Measurements from ENCODE around the gene AMH.
A peak's percentile ranks its signal among the peaks of the same experiment; 100 is the strongest.

The AMH gene

GRCh38 chr19:2237869-2238153 is 11.3 kb upstream of the AMH start:
- Histone ChIP-seq H3K9me3 (ENCODE audit: control insufficient read depth, insufficient read depth, low read depth, low read length) (no peaks in the 10 kb centered on the region), H3K4me1 (ENCODE audit: control insufficient read depth, insufficient read depth, low read length) (peaks cover 4% of the 10 kb centered on the region; the same call in 1 of the 2 replicates), H3K27ac (ENCODE audit: extremely low read depth, low read depth, low read length) (peak overlapping the region; percentile 95; the same call in 1 of the 2 replicates), H3K4me3 (ENCODE audit: low read depth, low read length) (peak overlapping the region; percentile 84), H3K36me3 (ENCODE audit: control insufficient read depth in 2 of 2, insufficient read depth in 1 of 2, low read length in 2 of 2) (peaks cover 4 to 51% of the 10 kb centered on the region in 2 experiments; a peak in 2 of 3 replicates)
- ChIA-PET POLR2A (interaction anchor here (0.5 to 2.5 kb wide), 5 partner anchors 11 to 82 kb away, joined by 3 to 14 read pairs (median 5); partner anchors contain the start of gene AMH), CTCF (interaction anchor here (0.5 to 4.5 kb wide), 11 partner anchors 22 to 399 kb away, joined by 3 to 29 read pairs (median 3); no protein-coding TSS in a partner anchor)
- TF ChIP-seq ZNF629 (tag by site-specific recombination; IDR thresholded peaks at IDR 0.05): 0 out of 2 replicates have a peak, but pooled peaks have one; percentile 2
- TF ChIP-seq ZNF830 (tag by site-specific recombination; IDR thresholded peaks at IDR 0.05; ENCODE audit: low read depth): no peak
- TF ChIP-seq PRDM10 (tag by site-specific recombination; IDR thresholded peaks at IDR 0.05): peak; percentile 85
- TF ChIP-seq KLF9 (tag by site-specific recombination; IDR thresholded peaks at IDR 0.05; ENCODE audit: low read depth): 0 out of 2 replicates have a peak, but pooled peaks have one; percentile 23

GRCh38 chr19:2239173-2239572 is 9.9 kb upstream of the AMH start:
- CTCF ChIA-PET: interaction anchor here (0.7 to 4.5 kb wide), 8 partner anchors 20 to 310 kb away, joined by 3 to 29 read pairs (median 4); no protein-coding TSS in a partner anchor
- Histone ChIP-seq H3K4me1 (ENCODE audit: control insufficient read depth, insufficient read depth, low read length) (peaks cover 4% of the 10 kb centered on the region; the same call in 1 of the 2 replicates), H3K36me3 (ENCODE audit: control insufficient read depth in 2 of 2, insufficient read depth in 1 of 2, low read length in 2 of 2) (peaks cover 4 to 52% of the 10 kb centered on the region in 2 experiments), H3K27ac (ENCODE audit: extremely low read depth, low read depth, low read length) (0 out of 2 replicates have a peak overlapping the region, but pooled peaks have one; percentile 22), H3K4me3 (ENCODE audit: low read depth, low read length) (peak overlapping the region; percentile 24), H3K9me3 (ENCODE audit: control insufficient read depth, insufficient read depth, low read depth, low read length) (no peaks in the 10 kb centered on the region)
- POLR2A ChIA-PET: interaction anchor here (0.7 to 2.5 kb wide), 8 partner anchors 8 to 237 kb away, joined by 3 to 14 read pairs (median 6); partner anchors contain the start of genes AMH and GADD45B
- TF ChIP-seq PRDM1 (tag by site-specific recombination; IDR thresholded peaks at IDR 0.05) (no peak), ZNF362 (tag by site-specific recombination; IDR thresholded peaks at IDR 0.05) (peak; percentile 94; the same call in 1 of the 2 replicates), ZFP37 (tag by site-specific recombination; IDR thresholded peaks at IDR 0.05) (no peak), ZNF274 (IDR thresholded peaks at IDR 0.05; ENCODE audit: low read length) (no peak), ZNF274 (tag by site-specific recombination; IDR thresholded peaks at IDR 0.05; ENCODE audit: borderline replicate concordance) (no peak), ZNF280D (tag by site-specific recombination; IDR thresholded peaks at IDR 0.05) (no peak), ELK4 (IDR thresholded peaks at IDR 0.05; ENCODE audit: borderline replicate concordance, low read depth, low read length) (no peak), ZNF112 (tag by site-specific recombination; IDR thresholded peaks at IDR 0.05) (no peak), KLF10 (tag by site-specific recombination; IDR thresholded peaks at IDR 0.05) (no peak), ZFP41 (tag by site-specific recombination; IDR thresholded peaks at IDR 0.05; ENCODE audit: borderline replicate concordance) (no peak), ZNF626 (tag by site-specific recombination; IDR thresholded peaks at IDR 0.05) (no peak), ZNF24 (tag by site-specific recombination; IDR thresholded peaks at IDR 0.05) (no peak), ZNF596 (tag by site-specific recombination; IDR thresholded peaks at IDR 0.05) (0 out of 2 replicates have a peak, but pooled peaks have one; percentile 23), ZNF501 (tag by site-specific recombination; IDR thresholded peaks at IDR 0.05) (no peak), ZNF544 (tag by site-specific recombination; IDR thresholded peaks at IDR 0.05) (no peak)

All from HEK293 (cell line).